ENCODE measurements around the gene POLDIP3.
"Not testable (repeated sequence)": the region's sequence is repeated elsewhere in the genome, so short reads cannot be mapped to it uniquely, and the experiment has no call there.

Gene POLDIP3

GRCh38 chr22:42615860-42616175, 1.1 kb upstream of the POLDIP3 start:
- H3K4me3 ChIP-seq (ENCODE audit: extremely low read depth, insufficient read depth, low read length, poor library complexity, severe bottlenecking): not testable (repeated sequence)
- 68 to 81% methylated on average over 6 to 13 of the region's 13 CpGs for whole genome bisulfite sequencing, 2 experiments (ENCODE audit: insufficient coverage in 2 of 2)

GRCh38 chr22:42615092-42615859, 593 bp upstream of the POLDIP3 start:
- Histone ChIP-seq H3K27ac (ENCODE audit: low read depth, low read length, severe bottlenecking) (peak overlapping the region; percentile 100), H3K4me1 (ENCODE audit: control insufficient read depth, insufficient read depth, low read length, poor library complexity, severe bottlenecking) (peaks cover 27% of the 10 kb centered on the region), H3K4me3 (ENCODE audit: extremely low read depth, insufficient read depth, low read length, poor library complexity, severe bottlenecking) (peak overlapping the region; percentile 84), H3K9me3 (ENCODE audit: control insufficient read depth, low read length) (no peaks in the 10 kb centered on the region), H3K36me3 (ENCODE audit: control insufficient read depth, insufficient read depth, low read length) (peaks cover 40% of the 10 kb centered on the region)
- 4 to 5% methylated on average over 23 to 25 of the region's 35 CpGs for WGBS, 2 experiments (ENCODE audit: insufficient coverage in 2 of 2)

More at GRCh38 chr22:42615860-42616175, 1.1 kb upstream of the POLDIP3 start:
- Histone ChIP-seq H3K4me1 (ENCODE audit: control insufficient read depth, insufficient read depth, low read length, poor library complexity, severe bottlenecking) (peaks cover 21% of the 10 kb centered on the region), H3K36me3 (ENCODE audit: control insufficient read depth, insufficient read depth, low read length) (peaks cover 39% of the 10 kb centered on the region), H3K27ac (ENCODE audit: low read depth, low read length, severe bottlenecking) (peak overlapping the region; percentile 100)
- not testable (repeated sequence) for H3K9me3 ChIP-seq (ENCODE audit: control insufficient read depth, low read length)

GRCh38 chr22:42613872-42614301, 796 bp downstream of the POLDIP3 start:
- 0 to 3% methylated on average over 4 to 9 of the region's 10 CpGs for WGBS, 2 experiments (ENCODE audit: insufficient coverage in 2 of 2)
- H3K9me3 ChIP-seq (ENCODE audit: control insufficient read depth, low read length): no peaks in the 10 kb centered on the region
- H3K4me1 ChIP-seq (ENCODE audit: control insufficient read depth, insufficient read depth, low read length, poor library complexity, severe bottlenecking): peaks cover 40% of the 10 kb centered on the region
- peak overlapping the region; percentile 84 for H3K4me3 ChIP-seq (ENCODE audit: extremely low read depth, insufficient read depth, low read length, poor library complexity, severe bottlenecking)
- peak overlapping the region; percentile 100 for H3K27ac ChIP-seq (ENCODE audit: low read depth, low read length, severe bottlenecking)
- H3K36me3 ChIP-seq (ENCODE audit: control insufficient read depth, insufficient read depth, low read length): peaks cover 31% of the 10 kb centered on the region

GRCh38 chr22:42612336-42612735, 2.3 kb downstream of the POLDIP3 start:
- no peaks in the 10 kb centered on the region for H3K9me3 ChIP-seq (ENCODE audit: control insufficient read depth, low read length)
- no peak overlapping the region for H3K4me3 ChIP-seq (ENCODE audit: extremely low read depth, insufficient read depth, low read length, poor library complexity, severe bottlenecking)
- peaks cover 32% of the 10 kb centered on the region for H3K36me3 ChIP-seq (ENCODE audit: control insufficient read depth, insufficient read depth, low read length)
- 92 to 93% methylated on average over 7 to 9 of the region's 11 CpGs for WGBS, 2 experiments (ENCODE audit: insufficient coverage in 2 of 2)
- H3K4me1 ChIP-seq (ENCODE audit: control insufficient read depth, insufficient read depth, low read length, poor library complexity, severe bottlenecking): peaks cover 46% of the 10 kb centered on the region
- H3K27ac ChIP-seq (ENCODE audit: low read depth, low read length, severe bottlenecking): no peak overlapping the region

- no peaks in the 10 kb centered on the region for H3K9me3 ChIP-seq (ENCODE audit: control insufficient read depth, low read length)
- 83% methylated on average over 1 of the region's 1 CpG; no CpG with 5 or more reads in 1 of the 2 experiments for WGBS, 2 experiments (ENCODE audit: insufficient coverage in 2 of 2)
- peak overlapping the region; percentile 41 for H3K27ac ChIP-seq (ENCODE audit: low read depth, low read length, severe bottlenecking)
- peaks cover 46% of the 10 kb centered on the region for H3K4me1 ChIP-seq (ENCODE audit: control insufficient read depth, insufficient read depth, low read length, poor library complexity, severe bottlenecking)
- peaks cover 45% of the 10 kb centered on the region for H3K36me3 ChIP-seq (ENCODE audit: control insufficient read depth, insufficient read depth, low read length)
- no peak overlapping the region for H3K4me3 ChIP-seq (ENCODE audit: extremely low read depth, insufficient read depth, low read length, poor library complexity, severe bottlenecking)
These were observed 3.6 kb downstream of the POLDIP3 start for GRCh38 chr22:42611051-42611450.

GRCh38 chr22:42610186-42610585, 4.5 kb downstream of the POLDIP3 start:
- H3K36me3 ChIP-seq (ENCODE audit: control insufficient read depth, insufficient read depth, low read length): peaks cover 53% of the 10 kb centered on the region
- H3K4me1 ChIP-seq (ENCODE audit: control insufficient read depth, insufficient read depth, low read length, poor library complexity, severe bottlenecking): peaks cover 46% of the 10 kb centered on the region
- H3K9me3 ChIP-seq (ENCODE audit: control insufficient read depth, low read length): no peaks in the 10 kb centered on the region
- H3K27ac ChIP-seq (ENCODE audit: low read depth, low read length, severe bottlenecking): peak overlapping the region; percentile 39
- no peak overlapping the region for H3K4me3 ChIP-seq (ENCODE audit: extremely low read depth, insufficient read depth, low read length, poor library complexity, severe bottlenecking)
- WGBS, 2 experiments (ENCODE audit: insufficient coverage in 2 of 2): 95 to 100% methylated on average over 4 to 5 of the region's 5 CpGs

GRCh38 chr22:42608823-42609361, 5.8 kb downstream of the POLDIP3 start:
- peak overlapping the region; percentile 16 for H3K4me3 ChIP-seq (ENCODE audit: extremely low read depth, insufficient read depth, low read length, poor library complexity, severe bottlenecking)
- peaks cover 66% of the 10 kb centered on the region for H3K36me3 ChIP-seq (ENCODE audit: control insufficient read depth, insufficient read depth, low read length)
- H3K27ac ChIP-seq (ENCODE audit: low read depth, low read length, severe bottlenecking): peak overlapping the region; percentile 93
- WGBS, 2 experiments (ENCODE audit: insufficient coverage in 2 of 2): 55 to 68% methylated on average over 9 of the region's 11 CpGs
- H3K4me1 ChIP-seq (ENCODE audit: control insufficient read depth, insufficient read depth, low read length, poor library complexity, severe bottlenecking): peaks cover 46% of the 10 kb centered on the region
- H3K9me3 ChIP-seq (ENCODE audit: control insufficient read depth, low read length): no peaks in the 10 kb centered on the region

GRCh38 chr22:42608136-42608822, 6.4 kb downstream of the POLDIP3 start:
- peaks cover 46% of the 10 kb centered on the region for H3K4me1 ChIP-seq (ENCODE audit: control insufficient read depth, insufficient read depth, low read length, poor library complexity, severe bottlenecking)
- no peak overlapping the region for H3K4me3 ChIP-seq (ENCODE audit: extremely low read depth, insufficient read depth, low read length, poor library complexity, severe bottlenecking)
- H3K27ac ChIP-seq (ENCODE audit: low read depth, low read length, severe bottlenecking): peak overlapping the region; percentile 93
- no peaks in the 10 kb centered on the region for H3K9me3 ChIP-seq (ENCODE audit: control insufficient read depth, low read length)
- peaks cover 71% of the 10 kb centered on the region for H3K36me3 ChIP-seq (ENCODE audit: control insufficient read depth, insufficient read depth, low read length)
- WGBS, 2 experiments (ENCODE audit: insufficient coverage in 2 of 2): 74 to 92% methylated on average over 8 to 10 of the region's 11 CpGs

GRCh38 chr22:42607641-42608040, 7.0 kb downstream of the POLDIP3 start:
- peaks cover 77% of the 10 kb centered on the region for H3K36me3 ChIP-seq (ENCODE audit: control insufficient read depth, insufficient read depth, low read length)
- not testable (repeated sequence) for H3K9me3 ChIP-seq (ENCODE audit: control insufficient read depth, low read length); H3K4me3 ChIP-seq (ENCODE audit: extremely low read depth, insufficient read depth, low read length, poor library complexity, severe bottlenecking); H3K27ac ChIP-seq (ENCODE audit: low read depth, low read length, severe bottlenecking)
- H3K4me1 ChIP-seq (ENCODE audit: control insufficient read depth, insufficient read depth, low read length, poor library complexity, severe bottlenecking): peaks cover 40% of the 10 kb centered on the region
- 98 to 99% methylated on average over 10 to 11 of the region's 31 CpGs for WGBS, 2 experiments (ENCODE audit: insufficient coverage in 2 of 2)

GRCh38 chr22:42604403-42604802, 10.3 kb downstream of the POLDIP3 start:
- Histone ChIP-seq H3K27ac (ENCODE audit: low read depth, low read length, severe bottlenecking) (no peak overlapping the region), H3K9me3 (ENCODE audit: control insufficient read depth, low read length) (no peaks in the 10 kb centered on the region), H3K4me1 (ENCODE audit: control insufficient read depth, insufficient read depth, low read length, poor library complexity, severe bottlenecking) (peaks cover 13% of the 10 kb centered on the region), H3K36me3 (ENCODE audit: control insufficient read depth, insufficient read depth, low read length) (peaks cover 83% of the 10 kb centered on the region), H3K4me3 (ENCODE audit: extremely low read depth, insufficient read depth, low read length, poor library complexity, severe bottlenecking) (no peak overlapping the region)
- 86 to 100% methylated on average over 2 of the region's 3 CpGs for WGBS, 2 experiments (ENCODE audit: insufficient coverage in 2 of 2)
